HG02610 (cell line): Measurements from ENCODE around the gene TBKBP1.

ENCODE experiments used
- ATAC-seq: cut with Tn5 transposase; IDR thresholded peaks from one replicate; pipeline ENCODE4 v1.9.1; 2021; ENCODE audit warnings: mild to moderate bottlenecking, moderate library complexity; ENCODE audit not compliant: unreplicated experiment

The TBKBP1 gene

DNA sequence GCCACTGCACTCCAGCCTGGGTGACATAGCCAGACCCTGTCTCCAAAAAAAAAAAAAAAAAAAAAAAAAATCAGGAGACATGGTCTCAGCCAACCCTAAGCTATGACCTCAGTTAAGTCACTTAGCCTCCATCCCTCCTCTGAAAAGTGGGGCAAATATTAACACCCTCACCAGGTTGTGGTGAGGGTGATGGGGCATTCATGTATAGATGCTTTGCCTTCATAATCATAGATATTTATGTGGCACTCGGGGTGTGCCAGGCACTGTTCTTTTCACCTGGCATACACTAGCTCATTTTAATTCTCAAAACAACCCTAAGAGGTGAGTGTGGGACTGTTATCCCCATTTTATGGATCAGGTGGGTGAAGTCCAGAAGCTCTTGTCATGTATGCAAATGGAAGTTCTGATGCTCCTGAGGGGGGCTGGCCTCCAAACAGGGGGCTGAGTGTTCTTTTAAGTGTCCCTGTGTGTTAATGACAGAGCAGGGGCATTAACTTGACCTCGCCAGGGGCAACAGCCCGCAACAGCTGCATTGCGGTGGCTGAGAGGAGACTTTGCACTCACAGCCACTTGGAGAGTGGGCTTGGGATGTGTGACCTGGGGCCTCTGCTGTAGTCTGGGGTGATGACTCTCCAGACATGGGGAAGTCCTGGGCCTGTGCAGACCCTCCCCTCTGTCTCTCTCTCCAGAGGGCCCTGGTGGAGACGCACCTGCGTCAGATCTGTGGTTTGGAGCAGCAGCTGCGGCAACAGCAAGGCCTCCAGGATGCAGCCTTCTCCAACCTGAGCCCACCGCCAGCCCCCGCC is 4.1 kb downstream of the TBKBP1 start:
- no peak for ATAC-seq

- ATAC-seq, result no peak
These were observed 5.0 kb downstream of the TBKBP1 start for GRCh38 chr17:47698749-47699535.

DNA sequence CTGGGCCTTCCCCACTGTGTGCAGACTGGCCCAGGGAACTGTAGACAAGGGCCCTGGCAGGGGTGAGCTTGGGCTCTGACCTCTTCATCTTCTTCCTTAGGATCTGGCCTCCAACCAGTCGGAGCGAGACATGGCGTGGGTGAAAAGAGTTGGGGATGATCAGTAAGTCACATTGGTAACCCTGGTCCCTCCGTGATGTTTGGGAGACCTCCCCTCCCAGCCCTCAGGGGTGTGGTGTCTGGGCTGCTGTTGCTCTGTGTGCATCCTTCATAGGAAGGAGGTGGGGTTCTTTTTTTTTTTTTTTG is 5.5 kb downstream of the TBKBP1 start:
- ATAC-seq, result no peak

- no peak for ATAC-seq
These were observed 6.8 kb downstream of the TBKBP1 start for GRCh38 chr17:47700471-47701449.

DNA sequence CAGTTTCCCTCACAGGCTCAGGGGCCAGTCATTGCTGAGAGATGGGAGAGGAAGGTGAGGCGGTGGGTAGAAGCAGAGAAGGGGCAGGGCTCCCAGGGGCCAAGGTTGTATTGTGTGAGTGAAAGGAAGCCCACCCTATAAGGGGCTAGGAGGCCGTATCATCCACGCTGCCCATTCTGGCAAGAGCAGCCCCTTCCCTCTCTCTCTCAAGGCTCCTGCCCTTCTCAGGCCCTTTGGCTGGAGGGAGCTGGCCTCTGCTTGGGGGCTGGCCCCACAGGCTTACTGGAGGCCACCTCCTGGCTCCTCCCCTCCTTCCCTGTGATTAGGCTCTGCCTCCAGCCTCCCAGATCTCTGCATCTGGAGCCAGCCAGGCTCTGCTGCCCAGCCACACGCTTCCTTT is 7.6 kb downstream of the TBKBP1 start:
- no peak for ATAC-seq

GRCh38 chr17:47702391-47702995 is 8.5 kb downstream of the TBKBP1 start:
- ATAC-seq, result no peak

DNA sequence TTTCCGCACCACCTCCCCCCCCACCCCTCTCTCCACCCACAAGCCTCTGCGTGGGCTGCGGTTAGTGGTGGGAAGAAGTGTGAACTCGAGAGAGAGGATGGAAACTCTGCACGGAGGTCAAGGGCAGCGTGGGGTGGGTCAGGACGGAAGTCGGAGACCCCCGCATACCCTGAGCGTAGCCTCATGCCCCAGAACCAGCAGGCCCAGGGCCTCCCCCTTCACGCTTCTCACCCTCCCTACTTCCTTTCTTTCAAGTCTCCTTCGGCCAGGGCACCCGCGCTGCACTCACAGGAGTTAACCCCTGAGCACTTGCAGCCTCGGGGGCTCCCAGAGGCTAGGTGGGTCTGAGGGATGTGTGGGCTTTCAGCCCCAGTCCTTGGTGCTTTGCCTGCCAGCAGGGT is 9.2 kb downstream of the TBKBP1 start:
- no peak for ATAC-seq

DNA sequence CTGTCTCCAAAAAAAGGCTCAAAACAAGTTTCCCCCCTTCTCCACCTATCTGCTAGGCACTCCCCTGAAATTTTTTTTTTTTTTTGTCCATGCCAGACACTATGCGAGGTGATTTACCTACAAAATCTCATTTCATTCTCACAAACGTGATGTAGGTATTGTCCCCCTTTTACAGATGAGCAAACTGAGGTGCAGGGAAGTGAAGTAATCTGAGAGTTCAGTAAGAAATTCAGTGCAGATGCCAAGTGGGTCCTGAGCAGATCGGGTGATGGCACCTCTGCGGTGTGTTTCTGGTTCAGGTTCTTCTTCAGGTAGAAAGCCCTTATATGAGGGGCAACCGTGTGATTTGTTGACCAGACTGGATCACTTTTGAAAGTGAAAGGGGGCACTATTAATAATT is 9.7 kb downstream of the TBKBP1 start:
- no peak for ATAC-seq

- ATAC-seq, result no peak
These were observed 10.2 kb downstream of the TBKBP1 start for GRCh38 chr17:47704116-47704515.

DNA sequence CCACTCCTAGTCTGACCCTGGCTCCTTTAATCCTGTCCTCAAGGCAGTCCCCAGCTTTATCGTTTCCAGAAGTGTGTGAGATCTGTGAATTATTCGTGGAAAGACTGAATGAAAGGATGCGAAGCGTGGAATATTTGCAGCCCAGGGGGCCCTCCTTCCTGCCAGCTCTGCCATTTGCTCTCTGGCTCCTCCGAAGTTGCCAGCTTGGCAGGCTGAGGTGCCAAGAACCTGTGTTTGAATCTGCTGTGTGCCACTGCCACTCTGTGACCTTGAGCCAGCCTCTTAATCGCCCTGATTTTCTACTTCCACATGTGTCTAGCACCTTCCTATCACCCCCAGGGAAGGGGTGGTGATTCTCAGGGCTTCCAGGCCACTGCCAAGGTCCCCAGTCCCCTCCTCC is 10.8 kb downstream of the TBKBP1 start:
- ATAC-seq, result no peak

DNA sequence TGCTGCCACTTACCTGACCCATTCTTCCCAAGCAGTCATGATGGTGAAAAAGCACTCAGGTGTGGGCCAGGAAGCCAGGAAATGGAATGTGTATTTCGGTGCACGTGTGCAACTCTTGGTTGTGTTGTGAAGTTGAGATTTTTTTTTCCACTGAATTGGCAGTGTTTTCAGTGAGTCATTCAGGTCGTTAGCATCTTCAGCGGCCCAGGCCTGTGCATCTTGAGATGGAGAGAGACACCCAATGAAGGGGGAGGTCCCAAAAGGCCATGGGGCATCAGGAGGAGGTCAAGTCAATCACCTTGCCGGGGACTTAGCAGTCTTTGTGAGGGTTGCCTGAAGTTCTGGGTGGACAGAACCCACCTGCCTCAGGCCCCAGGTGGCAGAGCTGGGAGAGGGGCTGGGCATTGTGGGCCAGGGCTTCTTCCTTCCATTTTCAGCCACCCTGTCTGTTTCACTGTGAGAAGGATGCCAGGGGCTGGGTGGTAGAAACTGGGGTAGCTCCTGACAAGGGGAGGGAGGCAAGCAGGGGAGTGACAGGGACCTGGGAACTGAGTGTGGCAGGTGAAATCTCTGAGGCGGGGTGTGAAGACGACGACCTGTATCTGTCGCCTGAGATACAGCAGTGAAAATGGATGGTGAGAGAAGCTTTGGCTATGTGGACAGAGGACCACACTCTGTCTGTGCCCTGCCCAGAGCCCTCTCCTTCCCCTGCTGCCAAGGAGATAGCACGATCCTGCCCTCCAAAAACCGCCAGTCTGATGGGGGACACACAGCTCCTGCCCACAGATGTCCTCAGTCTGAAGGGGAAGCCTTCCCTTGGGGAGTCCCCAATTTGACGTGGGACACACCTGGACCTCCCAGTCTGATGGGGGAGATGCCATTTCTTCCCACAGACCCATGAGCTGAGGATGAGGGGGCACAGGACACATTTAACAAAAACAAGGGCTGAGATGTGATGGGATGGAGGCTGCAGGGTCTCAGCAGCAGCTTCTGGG is 11.9 kb downstream of the TBKBP1 start:
- no peak for ATAC-seq

- ATAC-seq, result no peak
These were observed 13.3 kb downstream of the TBKBP1 start for GRCh38 chr17:47707056-47707804.

DNA sequence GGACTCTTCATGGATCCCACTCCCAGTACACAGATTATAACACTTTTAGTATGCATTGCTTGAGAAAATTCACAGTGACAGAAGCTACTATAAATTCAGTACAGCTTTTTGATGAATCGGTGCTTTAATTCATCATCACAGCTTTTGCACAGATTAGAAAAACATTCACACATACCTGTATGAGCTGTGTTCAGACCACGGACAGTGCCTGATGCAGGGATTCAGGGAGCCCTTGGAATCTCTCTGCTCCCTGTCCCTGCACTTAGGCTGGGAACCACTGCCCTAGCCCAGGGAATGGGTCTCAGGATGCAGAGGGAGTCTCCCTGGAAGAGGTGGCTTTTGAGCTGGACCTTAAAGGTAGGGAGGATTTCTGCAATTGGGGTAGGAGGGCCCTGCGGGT is 13.9 kb downstream of the TBKBP1 start:
- ATAC-seq, result no peak

DNA sequence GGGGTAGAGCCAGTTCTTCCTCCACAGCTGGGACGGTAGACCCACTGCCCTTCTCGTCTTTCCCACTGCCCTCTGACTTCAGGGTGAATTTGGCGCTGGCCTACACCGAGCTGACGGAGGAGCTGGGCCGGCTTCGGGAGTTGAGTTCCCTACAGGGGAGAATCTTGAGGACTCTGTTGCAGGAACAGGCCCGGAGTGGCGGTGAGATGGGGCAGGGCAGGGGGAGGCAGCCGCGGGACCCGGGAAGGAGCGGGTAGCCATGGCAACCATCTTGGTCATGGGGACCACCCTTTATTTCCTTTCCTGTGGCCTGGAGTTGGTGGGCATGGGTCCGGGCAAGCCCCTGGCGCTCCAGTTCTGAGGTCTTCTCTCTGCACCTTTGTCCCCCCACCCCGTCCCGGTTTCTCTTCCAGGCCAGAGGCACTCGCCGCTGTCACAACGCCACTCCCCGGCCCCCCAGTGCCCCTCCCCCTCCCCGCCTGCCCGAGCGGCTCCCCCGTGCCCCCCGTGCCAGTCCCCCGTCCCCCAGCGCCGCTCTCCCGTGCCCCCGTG is 14.4 kb downstream of the TBKBP1 start:
- no peak for ATAC-seq

- ATAC-seq, result no peak
These were observed 15.0 kb downstream of the TBKBP1 start for GRCh38 chr17:47708864-47709541.

GRCh38 chr17:47709594-47709993 is 15.6 kb downstream of the TBKBP1 start:
- no peak for ATAC-seq

GRCh38 chr17:47711366-47712099 is 17.6 kb downstream of the TBKBP1 start:
- no peak for ATAC-seq
